ENCODE measurements around the gene CTSW.
"Not testable (repeated sequence)": the region's sequence is repeated elsewhere in the genome, so short reads cannot be mapped to it uniquely, and the experiment has no call there.

CTSW gene, protein sequence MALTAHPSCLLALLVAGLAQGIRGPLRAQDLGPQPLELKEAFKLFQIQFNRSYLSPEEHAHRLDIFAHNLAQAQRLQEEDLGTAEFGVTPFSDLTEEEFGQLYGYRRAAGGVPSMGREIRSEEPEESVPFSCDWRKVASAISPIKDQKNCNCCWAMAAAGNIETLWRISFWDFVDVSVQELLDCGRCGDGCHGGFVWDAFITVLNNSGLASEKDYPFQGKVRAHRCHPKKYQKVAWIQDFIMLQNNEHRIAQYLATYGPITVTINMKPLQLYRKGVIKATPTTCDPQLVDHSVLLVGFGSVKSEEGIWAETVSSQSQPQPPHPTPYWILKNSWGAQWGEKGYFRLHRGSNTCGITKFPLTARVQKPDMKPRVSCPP

DNA sequence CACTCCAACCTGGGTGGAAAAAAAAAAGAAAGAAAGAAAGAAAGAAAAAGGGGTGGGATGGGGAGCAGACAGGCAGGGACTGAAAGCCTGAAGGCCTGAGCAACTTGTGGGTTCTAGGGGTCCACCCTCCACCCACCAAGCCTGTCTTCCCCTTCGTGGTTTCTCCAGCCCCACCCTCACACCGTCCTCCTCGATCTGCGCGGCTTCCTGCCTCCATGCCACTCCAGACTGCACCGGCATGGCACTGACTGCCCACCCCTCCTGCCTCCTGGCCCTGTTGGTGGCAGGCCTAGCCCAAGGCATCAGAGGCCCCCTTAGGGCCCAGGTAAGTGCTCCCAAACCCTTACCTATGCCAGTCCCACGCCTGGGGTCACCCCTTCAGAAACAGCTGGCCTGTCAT lies at the start of gene CTSW:
TSS of gene CTSW (plus strand) at position 221 of the 400 bp plus-strand sequence. CDS start at position 239, 18 bp downstream.
- no peak for DNase-seq

DNA sequence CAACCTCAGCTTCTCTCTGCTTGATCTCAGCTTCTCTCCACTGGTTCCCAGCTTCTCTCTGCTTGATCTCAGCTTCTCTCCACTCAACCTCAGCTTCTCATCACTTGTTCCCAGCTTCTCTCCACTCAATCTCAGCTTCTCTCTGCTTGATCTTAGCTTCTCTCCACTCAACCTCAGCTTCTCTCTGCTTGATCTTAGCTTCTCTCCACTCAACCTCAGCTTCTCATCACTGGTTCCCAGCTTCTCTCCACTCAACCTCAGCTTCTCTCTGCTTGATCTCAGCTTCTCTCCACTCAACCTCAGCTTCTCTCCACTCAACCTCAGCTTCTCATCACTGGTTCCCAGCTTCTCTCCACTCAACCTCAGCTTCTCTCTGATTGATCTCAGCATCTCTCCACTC lies 47.4 kb upstream of the CTSW start:
- not testable (repeated sequence) for DNase-seq

DNA sequence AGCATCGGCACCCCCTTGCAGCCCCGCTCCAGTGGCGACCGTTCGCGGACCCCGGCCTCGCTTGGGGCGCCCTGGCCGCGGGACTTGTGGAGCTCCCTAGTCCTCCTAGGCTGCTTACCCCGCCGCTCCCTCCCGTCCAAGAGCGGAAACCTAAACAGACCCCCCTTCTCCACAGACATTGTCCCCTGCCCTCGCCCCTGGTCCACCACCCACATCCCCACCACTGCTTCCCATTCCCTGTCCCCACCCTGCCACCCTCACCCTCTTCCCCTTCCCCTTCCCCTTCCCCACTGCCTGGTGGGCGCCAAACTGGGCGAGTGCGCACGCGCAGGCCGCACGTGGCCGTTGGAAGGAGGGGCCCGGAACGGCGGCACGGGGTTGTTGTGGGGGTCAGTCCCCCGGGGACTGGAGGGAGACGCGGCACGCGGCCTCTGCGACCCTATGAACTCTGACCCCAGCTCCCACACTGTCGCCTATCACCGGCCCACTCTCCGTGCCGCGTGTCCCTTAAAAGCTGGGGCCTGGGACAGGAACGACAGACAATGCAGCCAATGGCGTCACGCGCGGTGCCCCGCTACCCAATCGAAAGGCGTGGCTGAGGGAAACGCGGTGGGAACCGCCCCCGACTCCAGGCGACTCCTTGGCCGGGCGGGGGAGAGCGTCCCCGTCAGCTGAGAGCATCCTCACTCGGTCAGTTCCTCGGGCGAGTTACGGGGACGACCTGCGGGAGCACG lies 46.2 kb upstream of the CTSW start, which contains the start of gene SNX32:
TSS of gene SNX32 (plus strand) at position 667 of the 734 bp plus-strand sequence. CDS start 103 bp downstream, outside the sequence.
- peak; percentile 96 for DNase-seq

DNA sequence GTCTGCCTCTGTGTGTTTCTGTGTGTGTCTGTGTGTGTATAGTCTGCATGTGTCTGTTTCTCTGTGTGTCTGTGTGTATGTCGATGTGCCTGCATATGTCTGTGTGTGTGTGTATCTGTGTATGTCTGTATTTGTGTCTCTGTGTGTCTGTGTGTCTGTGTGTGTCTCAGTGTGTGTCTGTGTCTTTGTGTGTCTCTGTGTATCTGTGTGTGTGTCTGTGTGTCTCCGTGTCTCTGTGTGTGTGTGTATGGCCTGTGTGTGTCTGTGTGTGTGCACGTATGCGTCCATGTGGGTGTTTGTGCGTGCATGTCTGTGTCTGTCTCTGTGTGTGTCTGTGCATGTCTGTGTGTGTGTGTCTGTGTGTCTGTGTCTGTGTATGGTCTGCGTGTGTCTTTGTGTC lies 45.4 kb upstream of the CTSW start:
- no peak for DNase-seq

DNA sequence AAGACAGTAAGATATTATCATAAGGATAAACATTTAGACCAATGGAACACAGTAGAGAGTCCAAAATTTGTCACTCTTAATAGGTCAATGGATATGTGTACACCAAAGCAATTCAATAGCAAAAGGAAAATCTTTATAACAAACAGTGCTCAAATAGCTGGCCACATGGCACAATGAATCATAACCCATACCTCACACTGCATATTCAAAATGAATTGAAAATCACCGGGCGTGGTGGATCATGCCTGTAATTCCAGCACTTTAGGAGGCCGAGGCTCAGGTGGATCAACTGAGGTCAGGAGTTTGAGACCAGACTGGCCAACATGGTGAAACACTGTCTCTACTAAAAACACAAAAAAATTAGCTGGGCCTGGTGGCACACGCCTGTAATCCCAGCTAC lies 37.5 kb upstream of the CTSW start:
- no peak for DNase-seq

DNA sequence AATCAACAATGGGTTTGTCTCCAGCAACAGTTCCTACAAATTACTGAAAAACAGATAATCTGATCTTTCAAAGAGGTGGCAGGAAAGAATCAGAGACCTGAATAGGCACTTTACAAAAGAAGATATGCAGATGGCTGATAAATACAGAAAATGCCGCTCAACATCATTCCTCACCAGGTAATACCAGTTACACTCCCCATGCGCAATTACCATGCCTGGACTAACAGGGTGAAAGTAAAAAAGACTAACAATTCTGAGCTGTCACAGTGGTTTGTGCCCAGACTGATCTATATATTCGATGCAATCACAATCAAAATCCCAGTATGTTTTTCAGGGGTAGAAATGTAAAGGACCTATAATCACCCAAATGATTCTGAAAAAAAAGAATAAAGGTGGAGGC lies 35.8 kb upstream of the CTSW start:
- DNase-seq, result no peak

DNA sequence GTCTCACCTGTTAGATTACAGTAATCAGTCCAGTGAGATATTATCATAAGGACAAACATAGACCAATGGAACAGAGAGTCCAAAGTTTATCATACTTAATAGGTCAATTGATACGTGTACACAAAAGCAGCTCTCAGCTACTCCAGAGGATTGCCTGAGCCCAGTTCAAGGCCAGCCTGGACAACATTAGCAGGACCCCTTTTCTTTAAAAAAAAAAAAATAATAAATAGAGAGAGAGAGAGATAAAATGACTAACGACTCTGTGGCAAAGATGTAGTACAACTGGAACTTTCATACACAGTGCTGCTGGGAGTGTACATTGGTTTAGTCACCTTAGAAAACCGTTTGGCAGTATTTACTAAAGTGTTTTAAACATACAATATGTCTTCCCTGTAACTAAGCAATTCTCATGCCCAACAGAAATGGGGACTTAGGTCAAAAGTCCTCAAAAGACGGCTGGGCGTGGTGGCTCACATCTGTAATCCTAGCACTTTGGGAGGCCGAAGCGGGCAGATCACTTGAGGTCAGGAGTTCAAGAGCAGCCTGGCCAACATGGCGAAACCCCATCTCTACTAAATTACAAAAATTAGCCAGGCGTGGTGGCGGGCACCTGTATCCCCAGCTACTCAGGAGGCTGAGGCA lies 35.3 kb upstream of the CTSW start:
- DNase-seq, result no peak

DNA sequence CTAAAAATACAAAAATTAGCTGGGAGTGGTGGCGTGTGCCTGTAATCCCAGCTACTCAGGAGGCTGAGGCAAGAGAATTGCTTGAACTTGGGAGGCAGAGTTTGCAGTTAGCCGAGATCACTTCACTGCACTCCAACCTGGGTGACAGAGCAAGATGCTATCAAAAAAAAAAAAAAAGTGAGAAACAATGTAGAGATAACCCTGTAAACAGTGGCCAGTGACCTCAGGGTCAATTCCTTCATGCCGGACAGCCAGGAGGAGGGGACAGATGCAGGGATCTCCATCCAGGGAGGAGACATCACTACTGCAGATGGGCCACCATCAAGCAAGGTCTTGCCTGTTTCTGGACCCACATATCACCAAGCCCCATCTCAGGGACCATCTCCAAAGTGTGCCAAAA lies 31.9 kb upstream of the CTSW start:
- no peak for DNase-seq

DNA sequence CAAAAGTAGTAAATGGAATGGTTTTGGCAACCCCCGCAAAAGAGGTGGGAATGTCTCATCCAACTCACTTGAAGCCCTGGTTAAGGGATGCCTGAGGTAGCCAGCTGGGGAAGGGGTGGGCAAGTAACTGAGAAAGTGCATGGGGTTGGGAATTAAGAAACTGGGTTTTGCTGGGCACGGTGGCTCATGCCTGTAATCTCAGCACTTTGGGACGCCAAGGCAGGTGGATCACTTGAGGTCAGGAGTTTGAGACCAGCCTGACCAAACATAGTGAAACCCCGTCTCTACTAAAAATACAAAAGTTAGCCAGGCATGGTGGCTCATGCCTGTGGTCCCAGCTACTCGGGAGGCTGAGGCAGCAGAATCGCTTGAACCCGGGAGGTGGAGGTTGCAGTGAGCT lies 30.9 kb upstream of the CTSW start:
- not testable (repeated sequence) for DNase-seq

DNA sequence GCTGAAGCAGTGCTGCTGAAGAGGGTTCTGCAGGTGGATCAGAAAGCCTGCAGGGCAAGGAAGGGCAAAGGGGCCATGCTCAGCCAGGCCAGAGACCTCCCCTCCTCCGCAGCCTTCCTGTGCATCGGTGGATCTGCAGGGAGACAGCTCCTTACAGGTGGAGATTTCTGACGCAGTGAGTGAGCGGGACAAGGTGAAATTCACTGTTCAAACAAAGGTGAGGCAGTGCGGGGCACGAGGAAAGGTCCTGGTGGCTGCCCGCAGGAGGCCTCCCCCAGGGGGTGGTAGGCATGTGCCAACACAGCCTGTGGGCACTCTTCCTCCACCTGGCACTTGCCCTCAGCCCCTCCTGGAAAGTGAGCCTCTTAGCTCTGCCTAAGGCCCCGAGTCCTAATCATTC lies 30.3 kb upstream of the CTSW start:
- no peak for DNase-seq

DNA sequence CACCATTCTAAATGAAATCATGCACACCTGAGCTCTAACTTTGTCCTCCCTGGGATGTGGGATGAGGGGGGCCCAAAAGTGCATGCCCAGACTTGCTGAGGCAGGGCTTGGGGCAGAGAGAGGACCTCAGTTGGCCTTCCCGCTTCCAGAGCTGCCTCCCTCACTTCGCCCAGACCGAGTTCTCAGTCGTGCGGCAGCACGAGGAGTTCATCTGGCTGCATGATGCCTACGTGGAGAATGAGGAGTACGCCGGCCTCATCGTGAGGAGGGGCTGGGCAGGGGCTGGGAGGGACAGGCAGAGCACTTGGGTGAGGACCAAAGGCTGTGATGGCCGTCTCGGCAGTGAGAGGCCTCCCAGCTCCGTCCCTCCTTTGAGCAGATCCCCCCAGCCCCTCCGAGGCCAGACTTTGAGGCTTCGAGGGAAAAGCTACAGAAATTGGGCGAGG lies 29.8 kb upstream of the CTSW start:
- no peak for DNase-seq

DNA sequence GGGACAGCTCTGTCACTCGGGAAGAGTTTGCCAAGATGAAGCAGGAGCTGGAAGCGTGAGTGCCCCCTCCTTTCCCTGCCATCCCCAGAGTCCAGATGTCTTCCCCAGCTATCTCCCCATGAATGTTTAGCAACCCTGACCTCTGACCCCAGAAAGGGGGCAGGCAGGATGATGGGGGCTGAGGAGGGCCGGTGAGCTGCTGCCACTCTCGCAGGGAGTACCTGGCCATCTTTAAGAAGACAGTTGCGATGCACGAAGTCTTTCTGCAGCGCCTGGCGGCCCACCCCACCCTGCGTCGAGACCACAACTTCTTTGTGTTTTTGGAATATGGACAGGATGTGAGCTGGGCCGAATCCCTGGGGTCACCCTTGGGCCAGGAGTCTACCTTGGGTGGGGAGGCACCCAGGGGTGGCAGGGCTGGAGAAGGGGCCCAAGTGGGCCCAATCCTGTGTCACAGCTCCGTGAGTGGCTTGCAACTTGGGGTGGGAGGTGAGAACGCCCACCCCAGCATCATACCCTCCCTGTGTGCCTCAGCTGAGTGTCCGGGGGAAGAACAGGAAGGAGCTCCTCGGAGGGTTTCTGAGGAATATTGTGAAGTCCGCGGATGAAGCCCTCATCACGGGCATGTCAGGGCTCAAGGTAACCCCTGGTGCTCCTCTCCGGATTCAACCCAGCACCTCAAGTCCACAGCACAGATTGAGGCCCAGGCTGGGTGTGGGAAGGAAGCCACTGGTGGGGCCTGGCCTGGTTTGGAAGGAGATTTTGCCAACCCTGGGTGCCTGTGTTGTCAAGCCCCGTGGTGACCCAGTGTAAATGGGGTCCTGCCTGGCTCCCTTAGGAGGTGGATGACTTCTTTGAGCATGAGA lies 29.2 kb upstream of the CTSW start:
- DNase-seq, result no peak

DNA sequence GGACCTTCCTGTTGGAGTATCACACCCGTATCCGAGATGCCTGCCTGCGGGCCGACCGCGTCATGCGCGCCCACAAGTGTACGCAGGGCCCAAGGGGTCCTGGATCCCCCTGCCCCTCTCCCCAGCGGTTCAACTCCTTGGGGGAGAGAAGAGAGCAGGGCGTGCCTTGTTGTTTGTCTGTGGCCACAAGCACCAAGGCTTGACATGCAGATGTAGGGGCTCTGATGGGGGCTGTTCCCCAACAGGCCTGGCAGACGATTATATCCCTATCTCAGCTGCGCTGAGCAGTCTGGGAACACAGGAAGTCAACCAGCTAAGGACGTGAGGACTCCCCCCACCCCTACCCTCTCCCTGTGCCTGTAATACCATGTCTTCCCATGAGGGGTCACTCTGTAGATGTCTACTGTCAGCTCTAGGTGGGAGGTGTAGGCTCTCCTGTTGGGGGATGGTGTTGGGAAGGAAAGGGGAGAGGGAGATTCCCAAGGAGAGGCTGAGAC lies 28.5 kb upstream of the CTSW start:
- DNase-seq, result peak; percentile 52

DNA sequence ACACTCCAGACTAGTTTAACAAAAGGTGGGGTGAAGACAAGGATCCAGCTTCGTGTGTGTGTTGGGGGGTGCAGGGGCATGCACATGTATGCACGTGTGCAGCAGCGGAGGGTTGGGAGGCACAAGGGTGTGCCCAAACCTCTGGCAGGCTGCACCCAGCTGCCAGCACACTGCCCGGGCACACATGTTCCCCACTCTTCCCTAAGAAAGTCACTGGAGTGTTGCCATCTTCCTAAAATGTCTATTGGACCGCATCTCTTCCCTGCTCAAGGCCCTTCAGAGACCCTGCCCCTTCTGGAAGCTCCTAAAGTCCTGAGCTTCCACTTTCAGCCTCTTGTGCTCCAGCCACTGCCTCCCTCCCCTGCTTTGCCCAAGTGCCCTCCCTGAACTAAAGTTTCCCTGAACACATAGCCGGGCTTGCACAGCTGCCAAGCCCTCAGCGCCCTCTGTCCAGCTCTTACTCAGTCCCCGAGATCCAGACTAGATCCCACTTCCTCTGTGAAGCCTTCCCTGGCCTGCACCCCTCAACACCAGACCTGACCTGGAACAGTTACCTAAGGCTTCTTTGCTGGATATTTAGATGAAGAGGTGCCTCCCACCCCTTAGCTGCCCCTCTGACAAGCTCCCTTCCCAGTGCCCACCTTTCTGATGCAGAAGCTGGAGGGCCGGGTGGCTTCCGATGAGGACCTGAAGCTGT lies 27.7 kb upstream of the CTSW start:
- DNase-seq, result no peak

DNA sequence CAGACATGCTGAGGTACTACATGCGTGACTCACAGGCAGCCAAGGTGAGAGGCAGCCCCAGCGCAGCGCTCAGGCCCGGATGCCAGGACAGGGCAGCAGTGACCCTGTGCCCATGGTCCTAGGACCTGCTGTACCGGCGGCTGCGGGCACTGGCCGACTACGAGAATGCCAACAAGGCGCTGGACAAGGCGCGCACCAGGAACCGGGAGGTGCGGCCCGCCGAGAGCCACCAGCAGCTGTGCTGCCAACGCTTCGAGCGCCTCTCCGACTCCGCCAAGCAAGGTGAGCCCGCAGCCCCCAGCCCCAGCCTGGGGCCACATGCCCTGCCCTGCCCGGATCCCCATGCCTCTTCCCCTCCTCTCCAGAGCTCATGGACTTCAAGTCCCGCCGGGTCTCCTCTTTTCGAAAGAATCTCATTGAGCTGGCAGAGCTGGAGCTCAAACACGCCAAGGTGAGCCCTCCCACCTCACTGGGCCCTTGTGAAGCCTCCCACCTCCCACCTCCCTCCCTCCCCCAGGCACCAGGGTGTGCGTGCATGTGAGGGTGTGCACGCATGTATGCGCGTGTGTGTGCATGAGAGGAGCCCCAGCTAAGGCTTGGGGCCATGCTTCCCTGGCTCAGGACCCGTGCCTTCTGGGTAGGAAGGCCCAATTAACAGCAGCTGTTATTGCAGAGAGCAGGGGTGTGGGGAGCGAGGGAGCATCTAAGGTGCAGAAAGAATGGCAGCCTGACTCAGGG lies 27.0 kb upstream of the CTSW start:
- no peak for DNase-seq

DNA sequence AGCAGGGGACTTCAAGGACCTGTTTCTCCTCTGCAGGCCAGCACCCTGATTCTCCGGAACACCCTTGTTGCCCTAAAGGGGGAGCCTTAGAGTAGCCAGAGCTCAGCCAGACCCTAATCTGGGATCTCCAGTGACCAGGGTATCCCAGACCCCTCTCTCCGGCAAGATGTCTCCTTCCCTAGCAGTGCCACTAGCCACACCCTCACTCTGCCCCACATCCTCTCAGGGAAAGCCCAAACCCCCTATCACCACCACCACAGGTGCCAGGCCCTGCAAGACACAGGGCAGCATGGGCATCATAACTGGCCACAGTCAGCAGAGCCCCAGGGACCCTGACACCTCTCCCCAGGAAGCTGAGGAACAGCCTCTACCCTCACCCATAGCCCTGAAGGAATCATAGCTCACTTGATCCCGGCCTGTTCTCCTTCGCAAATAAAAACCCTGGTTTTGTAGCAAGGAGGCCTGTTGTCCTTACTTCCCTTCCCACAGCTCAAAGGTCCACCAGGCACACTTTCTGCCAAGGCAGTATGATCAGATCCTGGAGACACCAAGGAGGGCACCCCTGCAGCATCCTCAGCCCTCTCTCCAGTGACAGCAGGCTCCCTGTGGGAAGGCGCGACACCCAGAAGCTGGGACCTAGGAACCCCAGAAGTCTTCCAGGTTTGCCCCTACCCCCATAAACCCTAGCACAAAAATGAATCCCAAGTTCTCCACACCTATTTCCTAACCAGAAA lies 26.2 kb upstream of the CTSW start:
- no peak for DNase-seq

DNA sequence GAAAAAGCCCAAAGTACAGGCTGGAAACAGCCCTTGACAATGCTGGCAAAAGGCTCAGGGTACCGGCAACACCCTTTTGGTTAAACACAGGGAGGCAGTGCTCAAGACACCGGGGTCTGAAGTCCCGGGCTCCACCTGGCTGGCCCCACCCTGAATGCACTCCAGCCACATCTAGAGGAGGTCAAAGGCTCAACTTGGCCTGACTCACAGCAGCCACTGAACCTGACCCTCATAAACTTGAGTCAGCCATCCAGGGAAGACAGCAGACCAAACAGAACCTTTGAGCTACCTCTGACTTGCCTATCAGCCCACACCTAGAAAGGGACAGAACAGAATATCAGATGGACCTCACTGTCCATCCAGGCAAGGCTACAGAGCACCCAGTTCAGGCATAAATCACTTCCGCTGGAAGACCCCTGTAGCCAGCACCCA lies 25.5 kb upstream of the CTSW start:
- no peak for DNase-seq

DNA sequence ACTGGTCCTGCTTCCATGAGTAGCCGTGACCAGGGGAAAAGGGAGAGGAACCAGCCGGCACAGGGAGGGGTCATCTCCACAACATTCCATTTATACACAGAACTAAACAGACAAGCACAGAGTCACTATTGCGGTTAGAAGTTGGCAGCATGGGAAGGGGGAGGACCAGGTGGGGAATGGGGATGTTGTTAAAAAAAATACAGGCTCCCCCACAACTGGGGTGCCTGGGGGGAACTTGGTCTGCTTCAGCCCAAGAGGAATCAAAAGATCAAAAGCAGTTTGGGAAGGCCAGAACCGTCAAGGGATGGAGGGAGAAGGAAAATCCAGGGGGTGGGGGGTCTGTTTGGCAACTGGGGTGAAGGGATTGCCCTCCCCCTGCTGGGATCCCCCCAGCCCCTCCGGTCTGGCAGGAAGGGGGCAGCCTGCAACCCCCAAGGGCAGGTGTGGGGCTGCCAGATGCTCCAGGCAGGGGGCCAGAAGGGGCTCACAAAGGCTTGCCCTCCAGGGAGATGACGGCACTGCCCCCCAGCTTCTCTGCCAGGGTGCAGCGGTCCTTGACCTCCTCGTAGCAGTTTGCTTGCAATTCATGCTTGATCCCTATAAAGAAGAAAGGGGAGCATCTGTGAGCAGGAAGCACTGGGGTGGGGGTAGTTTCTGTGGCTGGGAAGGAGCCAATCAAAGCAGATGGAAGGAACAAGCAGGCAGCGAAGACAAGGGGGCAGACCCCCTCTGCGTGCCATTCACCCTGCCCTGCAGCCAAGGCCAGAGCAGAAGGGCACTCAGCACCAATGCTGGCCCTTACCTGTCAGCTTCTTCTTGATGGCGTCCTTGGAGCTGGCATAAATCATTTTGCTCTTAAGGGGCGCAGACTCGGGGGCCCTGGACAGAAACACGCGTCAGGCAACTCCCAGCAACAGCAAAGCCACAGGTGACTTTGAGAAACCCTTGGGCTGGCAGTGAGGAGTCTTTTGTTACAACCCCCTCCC lies 24.5 kb upstream of the CTSW start:
- DNase-seq, result no peak

DNA sequence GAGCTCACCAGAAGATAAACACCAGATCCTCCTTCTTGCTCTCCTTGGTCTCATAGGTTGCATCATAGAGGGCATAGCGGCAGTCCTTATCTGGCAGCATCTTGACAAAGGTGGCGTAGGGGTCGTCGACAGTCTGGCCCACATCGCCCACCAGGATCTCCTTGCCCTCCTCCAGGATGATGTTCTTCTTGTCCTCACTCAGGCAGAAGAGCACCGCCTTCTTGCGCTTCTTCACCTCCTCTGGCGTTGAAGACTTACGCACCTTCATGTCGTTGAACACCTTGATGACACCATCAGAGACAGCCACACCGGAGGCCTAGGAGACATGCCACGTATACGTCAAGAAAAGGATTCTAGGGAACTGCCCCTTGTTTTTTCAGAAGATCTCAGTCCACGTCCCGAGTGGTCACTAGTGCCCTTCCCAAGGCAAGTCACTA lies 23.7 kb upstream of the CTSW start:
- no peak for DNase-seq
